OCI-LY1 (cell line): Measurements from ENCODE around the gene MBOAT2.

Experiments
- H2AFZ ChIP-seq: fragments of 200-600 bp; sonication (generic), shearing (Covaris generic); 2 replicates; pipeline ENCODE4 v1.6.0; 2014; ENCODE audit warnings: antibody characterized with exemption, mild to moderate bottlenecking, low read length
- H3F3A ChIP-seq: fragments of 200-600 bp; sonication (generic), shearing (Covaris generic); 2 replicates; pipeline ENCODE4 v1.6.0; 2014; ENCODE audit warnings: mild to moderate bottlenecking, antibody characterized with exemption, low read length, moderate library complexity; ENCODE audit not compliant: insufficient read depth
- H3K27ac ChIP-seq: fragments of 200-600 bp; sonication (generic); 2 replicates; pipeline ENCODE4 v1.5.1; 2014; ENCODE audit warnings: low read length, mixed run types, mild to moderate bottlenecking, low read depth; ENCODE audit not compliant: poor library complexity, severe bottlenecking
- H3K27me3 ChIP-seq: fragments of 200-600 bp; sonication (generic); 2 replicates; pipeline ENCODE4 v1.6.0; 2014; ENCODE audit warnings: antibody characterized with exemption, mild to moderate bottlenecking, low read length, moderate library complexity; ENCODE audit not compliant: insufficient read depth
- H3K36me3 ChIP-seq: fragments of 200-600 bp; sonication (generic); 2 replicates; pipeline ENCODE4 v1.6.1; 2014; ENCODE audit warnings: mild to moderate bottlenecking, antibody characterized with exemption, low read length, moderate library complexity, mixed read lengths; ENCODE audit not compliant: insufficient read depth
- H3K4me1 ChIP-seq: fragments of 200-600 bp; sonication (generic); 2 replicates; pipeline ENCODE4 v1.5.1; 2014; ENCODE audit warnings: mild to moderate bottlenecking, low read length, moderate library complexity; ENCODE audit not compliant: insufficient read depth, severe bottlenecking
- H3K4me2 ChIP-seq: fragments of 200-600 bp; sonication (generic), shearing (Covaris generic); 2 replicates; pipeline ENCODE4 v1.6.1; 2014; ENCODE audit warnings: low read length
- H3K4me3 ChIP-seq: fragments of 200-600 bp; sonication (generic); 2 replicates; pipeline ENCODE4 v1.5.1; 2014; ENCODE audit warnings: low read length, low read depth, mild to moderate bottlenecking, mixed read lengths; ENCODE audit not compliant: poor library complexity, severe bottlenecking
- H3K79me2 ChIP-seq: fragments of 200-600 bp; shearing (Covaris generic); 2 replicates; pipeline ENCODE4 v1.6.1; 2016; ENCODE audit warnings: mixed run types, low read length, mixed read lengths; ENCODE audit not compliant: insufficient read depth
- H3K9ac ChIP-seq: fragments of 200-600 bp; sonication (generic), shearing (Covaris generic); 2 replicates; pipeline ENCODE4 v1.6.1; 2014; ENCODE audit warnings: mild to moderate bottlenecking, low read length, mixed read lengths
- H3K9me2 ChIP-seq: fragments of 200-600 bp; sonication (generic), shearing (Covaris generic); 2 replicates; pipeline ENCODE4 v1.6.1; 2014; ENCODE audit warnings: low read depth, mild to moderate bottlenecking, low read length, mixed read lengths
- H3K9me3 ChIP-seq: fragments of 200-600 bp; shearing (Covaris generic); 2 replicates; pipeline ENCODE4 v1.6.1; 2014; ENCODE audit warnings: low read length, mixed read lengths
- H4K20me1 ChIP-seq: fragments of 200-600 bp; sonication (generic), shearing (Covaris generic); 2 replicates; pipeline ENCODE4 v1.6.0; 2016; ENCODE audit warnings: mild to moderate bottlenecking, low read length; ENCODE audit not compliant: insufficient read depth
- CTCF ChIP-seq: fragments of 200-600 bp; sonication (generic), shearing (Covaris generic); IDR thresholded peaks from 2 replicates; pipeline ENCODE4 v1.5.1; 2017; ENCODE audit warnings: mild to moderate bottlenecking, antibody characterized with exemption, low read length, moderate library complexity, mixed read lengths
- EZH2 ChIP-seq: fragments of 200-600 bp; sonication (generic), shearing (Covaris generic); IDR thresholded peaks from 2 replicates; pipeline ENCODE4 v1.8.0; 2017; ENCODE audit warnings: borderline replicate concordance, mixed run types, mild to moderate bottlenecking, antibody characterized with exemption, low read length, moderate library complexity, mixed read lengths

The MBOAT2 gene

DNA sequence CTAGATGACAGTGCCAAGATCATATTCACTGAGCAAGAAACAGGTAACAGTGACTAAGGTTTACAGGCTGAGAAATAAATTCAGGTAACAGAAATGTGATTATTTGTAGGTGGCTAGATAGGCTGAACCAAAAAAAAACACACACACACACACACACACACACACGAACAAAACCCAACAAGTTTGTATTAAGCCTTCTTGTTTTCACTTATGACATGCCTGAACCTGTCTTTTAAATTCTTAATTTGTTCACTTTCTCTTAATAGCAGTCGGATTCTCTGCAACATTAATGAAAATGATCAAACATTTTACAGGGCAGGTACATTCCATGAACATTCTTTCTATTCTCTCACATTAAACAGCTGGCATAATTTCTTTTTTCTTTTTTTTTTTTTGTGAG lies 147.3 kb downstream of the MBOAT2 start:
- no peaks in the 10 kb centered on the region for H3K79me2 ChIP-seq
- no peak overlapping the region for H3K9ac ChIP-seq
- H3K9me3 ChIP-seq, result no peaks in the 10 kb centered on the region
- H3K4me3 ChIP-seq, result no peak overlapping the region
- no peak overlapping the region for H3K4me2 ChIP-seq
- no peaks in the 10 kb centered on the region for H3K36me3 ChIP-seq
- no peaks in the 10 kb centered on the region for H3F3A ChIP-seq
- no peaks in the 10 kb centered on the region for H3K9me2 ChIP-seq
- H3K27ac ChIP-seq, result no peak overlapping the region
- H3K4me1 ChIP-seq, result no peaks in the 10 kb centered on the region
- H2AFZ ChIP-seq, result no peak overlapping the region
- H3K27me3 ChIP-seq, result peaks cover 4% of the 10 kb centered on the region; the same call in 1 of the 2 replicates
- no peaks in the 10 kb centered on the region for H4K20me1 ChIP-seq
- no peak for TF ChIP-seq CTCF
- no peak for TF ChIP-seq EZH2

GRCh38 chr2:8855010-8855409 lies 148.5 kb downstream of the MBOAT2 start:
- no peak for TF ChIP-seq CTCF
- no peak for TF ChIP-seq EZH2
- no peaks in the 10 kb centered on the region for H3K9me2 ChIP-seq
- no peak overlapping the region for H3K4me3 ChIP-seq
- H4K20me1 ChIP-seq, result no peaks in the 10 kb centered on the region
- H3K4me2 ChIP-seq, result no peak overlapping the region
- H2AFZ ChIP-seq, result no peak overlapping the region
- H3K27me3 ChIP-seq, result peaks cover 4% of the 10 kb centered on the region; the same call in 1 of the 2 replicates
- H3K9me3 ChIP-seq, result no peaks in the 10 kb centered on the region
- no peak overlapping the region for H3K27ac ChIP-seq
- H3K4me1 ChIP-seq, result no peaks in the 10 kb centered on the region
- no peak overlapping the region for H3K9ac ChIP-seq
- H3K79me2 ChIP-seq, result no peaks in the 10 kb centered on the region
- no peaks in the 10 kb centered on the region for H3K36me3 ChIP-seq
- no peaks in the 10 kb centered on the region for H3F3A ChIP-seq

GRCh38 chr2:8853426-8853825 lies 150.1 kb downstream of the MBOAT2 start:
- Histone ChIP-seq H3K9ac (no peak overlapping the region), H3K9me2 (no peaks in the 10 kb centered on the region), H3K9me3 (no peaks in the 10 kb centered on the region), H4K20me1 (no peaks in the 10 kb centered on the region), H3K36me3 (no peaks in the 10 kb centered on the region), H3K4me1 (no peaks in the 10 kb centered on the region), H3K4me3 (no peak overlapping the region), H2AFZ (no peak overlapping the region), H3K27me3 (peaks cover 8% of the 10 kb centered on the region; the same call in 1 of the 2 replicates), H3F3A (no peaks in the 10 kb centered on the region), H3K27ac (no peak overlapping the region), H3K4me2 (no peak overlapping the region), H3K79me2 (no peaks in the 10 kb centered on the region)
- TF ChIP-seq EZH2 (no peak), CTCF (no peak)
